ENCODE results near the gene GGA1. TPM values are rescaled to one million over a fixed set of nuclear protein-coding genes. Genes with fewer than 3 reads are reported as not detected.

Gene GGA1
- total and polyA plus RNA-seq, 9 of the 15 experiments (the other 6 are each of a cell fraction or from before 2014, with no cell fraction given), result 1.5 to 69.5 (median 31.6) TPM

DNA sequence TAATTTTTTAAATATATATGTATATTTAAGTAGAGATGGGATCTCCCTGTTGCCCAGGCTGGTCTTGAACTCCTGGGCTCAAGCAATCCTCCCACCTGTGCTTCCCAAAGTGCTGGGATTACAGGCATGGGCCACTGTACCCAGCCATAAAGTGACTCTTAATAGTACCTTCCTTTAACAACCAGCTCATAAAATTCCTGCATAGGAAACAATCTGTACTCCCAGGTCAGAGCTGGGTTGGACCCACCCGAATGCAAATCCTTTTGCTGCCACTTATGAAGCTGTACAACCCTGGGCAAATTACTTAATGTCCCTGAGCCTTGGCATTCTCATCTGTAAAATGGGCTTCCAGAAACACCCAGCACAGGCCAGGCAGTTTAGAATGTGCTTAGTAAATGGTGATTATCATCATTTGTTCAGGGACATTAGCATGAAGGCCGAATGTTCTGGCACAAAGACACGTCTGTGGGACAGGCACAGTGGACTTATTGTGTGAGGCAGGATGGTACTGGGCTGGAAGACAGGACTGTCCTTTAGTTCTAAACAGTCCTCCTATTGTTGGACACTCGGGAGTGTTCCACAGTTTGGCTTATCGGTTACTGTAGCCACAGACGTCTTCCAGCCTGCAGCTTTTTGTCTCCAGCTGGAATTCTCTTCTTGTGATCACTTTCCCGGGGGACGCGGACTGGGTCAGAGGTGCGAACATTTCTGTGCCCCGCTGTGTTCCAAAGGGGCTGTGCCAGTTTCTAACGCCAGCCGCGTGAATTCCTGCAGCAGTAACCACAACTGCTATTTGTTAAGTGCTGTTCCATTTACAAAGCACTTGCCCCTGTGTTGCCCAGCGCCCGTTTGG lies 55.8 kb downstream of the GGA1 start:
- H3K4me1 ChIP-seq (replicated peaks in 1 of 2; ENCODE audit: control insufficient read depth in 2 of 2, insufficient read depth in 2 of 2, low read length in 2 of 2), result peaks cover 18 to 27% of the 10 kb centered on the region in 2 experiments
- DNase-seq (ENCODE audit: extremely low read depth in 1 of 4, low spot score in 3 of 4) (peak in 1 of 4 experiments; percentile 3), ATAC-seq (no peak), FAIRE-seq (no peak)
- no peak overlapping the region for H3K4me2 ChIP-seq (ENCODE audit: insufficient read depth, low read length)
- peaks cover 4% of the 10 kb centered on the region for H3K9me1 ChIP-seq (ENCODE audit: control insufficient read depth, insufficient read depth, low read length)
- CTCF ChIA-PET (ENCODE audit: low intra/inter-chr PET ratio), result no interaction called here
- H4K20me1 ChIP-seq (replicated peaks; ENCODE audit: control insufficient read depth, insufficient read depth, low read length), result peaks cover 17% of the 10 kb centered on the region
- H2AFZ ChIP-seq (ENCODE audit: low read depth, low read length), result no peak overlapping the region
- no peak overlapping the region for H3K27ac ChIP-seq (ENCODE audit: extremely low read depth, low read depth, low read length)
- H3K27me3 ChIP-seq (ENCODE audit: control insufficient read depth in 2 of 2, insufficient read depth in 2 of 2, low read length in 2 of 2), result no peaks in the 10 kb centered on the region
- no TSS peak for BruUV-seq (replicated peaks)
- in situ Hi-C loops (cut with MboI), result no loop called here
- peaks cover 60% of the 10 kb centered on the region; the same call in 2 of the 3 replicates for H3K36me3 ChIP-seq (ENCODE audit: control insufficient read depth, insufficient read depth, low read length)
- intact Hi-C loops (cut with micrococcal nuclease), result no loop called here
- 91% methylated on average over 15 of the region's 16 CpGs for WGBS (ENCODE audit: insufficient coverage, low coverage, missing lambda C conversion rate)
- H3K4me3 ChIP-seq, result no peak overlapping the region
- H3K9me3 ChIP-seq (replicated peaks; ENCODE audit: control insufficient read depth, insufficient read depth, low read depth, low read length), result no peaks in the 10 kb centered on the region
- H3K9ac ChIP-seq (ENCODE audit: insufficient read depth in 1 of 2, low read depth in 2 of 2, low read length in 2 of 2), result no peak overlapping the region; a peak in 1 of 4 replicates
- H3K79me2 ChIP-seq (ENCODE audit: control insufficient read depth, insufficient read depth, low read length), result peaks cover 59% of the 10 kb centered on the region
- TF ChIP-seq NFYB (IDR thresholded peaks at IDR 0.05; ENCODE audit: extremely low read depth, insufficient read length) (no peak), KDM1A (IDR thresholded peaks at IDR 0.05) (peak in 1 of 2 experiments; percentile 28; a peak in 1 of 4 replicates), BCOR (IDR thresholded peaks at IDR 0.05) (peak; percentile 70), RBM39 (optimal IDR thresholded peaks at IDR 0.05; ENCODE audit: low read depth, low read length) (no peak), RBM25 (IDR thresholded peaks at IDR 0.05; ENCODE audit: low read depth, low read length, severe bottlenecking) (peak; percentile 83), SMARCA5 (IDR thresholded peaks at IDR 0.05) (0 out of 2 replicates have a peak, but pooled peaks have one; percentile 42)
- TF ChIP-seq, protein P1, sequence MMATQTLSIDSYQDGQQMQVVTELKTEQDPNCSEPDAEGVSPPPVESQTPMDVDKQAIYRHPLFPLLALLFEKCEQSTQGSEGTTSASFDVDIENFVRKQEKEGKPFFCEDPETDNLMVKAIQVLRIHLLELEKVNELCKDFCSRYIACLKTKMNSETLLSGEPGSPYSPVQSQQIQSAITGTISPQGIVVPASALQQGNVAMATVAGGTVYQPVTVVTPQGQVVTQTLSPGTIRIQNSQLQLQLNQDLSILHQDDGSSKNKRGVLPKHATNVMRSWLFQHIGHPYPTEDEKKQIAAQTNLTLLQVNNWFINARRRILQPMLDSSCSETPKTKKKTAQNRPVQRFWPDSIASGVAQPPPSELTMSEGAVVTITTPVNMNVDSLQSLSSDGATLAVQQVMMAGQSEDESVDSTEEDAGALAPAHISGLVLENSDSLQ (IDR thresholded peaks at IDR 0.05), result no peak
- POLR2A ChIA-PET, result no interaction called here

All from K562 (cell line).